Cardiac fibroblast (primary cell): Measurements from ENCODE around the gene LGALS3BP.
"Not testable (repeated sequence)": the region's sequence is repeated elsewhere in the genome, so short reads cannot be mapped to it uniquely, and the experiment has no call there.

Experiments used
- DNase-seq, 2 donors: peaks; one replicate each; pipeline versions ENCODE4 v3.0.0 to v3.0.0-alpha.2; 2010; ENCODE audit warnings: low read depth in 2 of 2
- H3K4me3 ChIP-seq, 2 donors: replicated peaks in 1 of 2; 1 replicate in 1 of 2; 2 replicates in 1 of 2; pipeline ENCODE4 v1.5.1; 2011; ENCODE audit warnings: low read depth in 2 of 2, low read length in 2 of 2, mild to moderate bottlenecking in 2 of 2, moderate library complexity in 1 of 2
- TF ChIP-seq, protein P1 (sequence below): IDR thresholded peaks from one replicate; pipeline ENCODE4 v1.5.1; 2011; ENCODE audit warnings: low read depth, mild to moderate bottlenecking, low read length, inconsistent platforms

LGALS3BP gene

DNA sequence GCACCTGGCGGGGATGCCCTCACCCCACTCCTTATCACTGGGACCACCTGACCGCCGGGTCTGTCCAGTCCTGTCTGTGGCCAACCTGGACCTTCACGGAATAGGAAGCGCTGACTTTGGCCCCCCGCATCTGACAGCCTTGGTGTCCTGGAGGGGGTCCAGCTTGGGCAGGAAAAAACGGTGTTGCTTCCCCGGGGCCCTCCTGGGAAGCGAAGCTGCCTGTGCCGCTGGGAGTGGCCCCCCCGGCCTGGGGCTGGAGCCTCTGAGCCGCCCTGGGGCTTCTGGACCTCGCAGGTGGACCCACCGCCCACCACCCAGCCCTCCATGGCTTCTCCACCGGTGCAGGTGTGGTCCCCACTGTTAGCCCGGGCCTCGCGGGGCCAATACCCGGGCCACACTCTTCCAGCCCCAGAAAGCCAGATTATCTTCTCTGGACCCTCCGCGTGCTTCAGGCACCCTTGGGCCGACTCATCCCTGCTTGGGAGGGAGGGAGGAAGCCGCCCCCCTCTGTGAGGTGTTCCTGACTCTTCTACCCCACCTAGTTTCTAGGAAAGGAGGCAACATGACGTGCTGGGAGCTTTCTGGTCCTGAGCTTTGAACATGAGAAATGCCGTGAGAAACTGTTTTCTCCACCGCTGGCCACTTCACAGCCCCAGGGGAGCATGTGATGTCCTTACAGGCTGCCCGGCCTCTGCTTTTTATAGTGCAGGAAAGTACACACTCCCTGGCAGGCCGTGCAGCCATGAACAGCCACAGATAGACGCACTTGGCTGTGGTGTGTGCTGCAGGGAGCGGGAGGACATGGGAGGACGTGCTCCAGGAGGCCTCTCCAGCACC, 45.4 kb upstream of the LGALS3BP start:
- TF ChIP-seq, protein P1, sequence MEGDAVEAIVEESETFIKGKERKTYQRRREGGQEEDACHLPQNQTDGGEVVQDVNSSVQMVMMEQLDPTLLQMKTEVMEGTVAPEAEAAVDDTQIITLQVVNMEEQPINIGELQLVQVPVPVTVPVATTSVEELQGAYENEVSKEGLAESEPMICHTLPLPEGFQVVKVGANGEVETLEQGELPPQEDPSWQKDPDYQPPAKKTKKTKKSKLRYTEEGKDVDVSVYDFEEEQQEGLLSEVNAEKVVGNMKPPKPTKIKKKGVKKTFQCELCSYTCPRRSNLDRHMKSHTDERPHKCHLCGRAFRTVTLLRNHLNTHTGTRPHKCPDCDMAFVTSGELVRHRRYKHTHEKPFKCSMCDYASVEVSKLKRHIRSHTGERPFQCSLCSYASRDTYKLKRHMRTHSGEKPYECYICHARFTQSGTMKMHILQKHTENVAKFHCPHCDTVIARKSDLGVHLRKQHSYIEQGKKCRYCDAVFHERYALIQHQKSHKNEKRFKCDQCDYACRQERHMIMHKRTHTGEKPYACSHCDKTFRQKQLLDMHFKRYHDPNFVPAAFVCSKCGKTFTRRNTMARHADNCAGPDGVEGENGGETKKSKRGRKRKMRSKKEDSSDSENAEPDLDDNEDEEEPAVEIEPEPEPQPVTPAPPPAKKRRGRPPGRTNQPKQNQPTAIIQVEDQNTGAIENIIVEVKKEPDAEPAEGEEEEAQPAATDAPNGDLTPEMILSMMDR = no peak
- DNase-seq = peak; percentile 50 to 59
- peak overlapping the region; percentile 75 to 86 for H3K4me3 ChIP-seq

- H3K4me3 ChIP-seq = peak within 1 kb of the TSS; percentile 75 to 86
- TF ChIP-seq, protein P1 = peak; percentile 4
- peak; percentile 55 to 88 for DNase-seq
Observed at GRCh38 chr17:79023886-79024771, 44.4 kb upstream of the LGALS3BP start, which contains the start of gene C1QTNF1. TSS of gene C1QTNF1 (plus strand) at chr17:79024169. CDS start at chr17:79043969, 19,800 bp downstream.

DNA sequence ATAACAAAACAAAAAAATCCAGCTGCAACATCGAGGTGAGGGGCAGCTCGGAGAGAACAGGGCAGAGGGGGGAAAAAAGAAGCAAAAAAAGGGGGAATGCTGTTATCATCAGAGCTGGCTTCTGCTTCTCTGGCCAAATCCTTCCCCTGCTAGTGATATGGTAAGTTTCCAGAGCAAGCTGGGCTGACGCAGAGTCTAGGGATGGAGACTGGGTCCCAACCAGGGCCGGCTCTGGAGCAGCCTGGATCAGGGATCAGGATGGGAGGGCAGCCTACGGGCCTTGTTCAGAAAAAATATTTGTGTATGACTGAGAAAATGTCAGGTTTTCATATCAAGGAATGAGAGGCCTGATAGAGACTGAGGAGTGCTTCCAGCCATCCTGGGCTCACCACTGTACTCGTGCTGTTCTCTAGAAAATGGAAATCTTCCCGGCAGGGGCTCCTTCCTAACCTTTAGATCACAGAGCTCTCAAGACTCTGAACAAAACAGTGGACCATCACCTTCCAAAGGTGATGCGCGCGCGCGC, 43.5 kb upstream of the LGALS3BP start:
- TF ChIP-seq, protein P1 = no peak
- peak overlapping the region; percentile 75 to 86 for H3K4me3 ChIP-seq
- DNase-seq = peak in 1 of 2 donors; percentile 80

DNA sequence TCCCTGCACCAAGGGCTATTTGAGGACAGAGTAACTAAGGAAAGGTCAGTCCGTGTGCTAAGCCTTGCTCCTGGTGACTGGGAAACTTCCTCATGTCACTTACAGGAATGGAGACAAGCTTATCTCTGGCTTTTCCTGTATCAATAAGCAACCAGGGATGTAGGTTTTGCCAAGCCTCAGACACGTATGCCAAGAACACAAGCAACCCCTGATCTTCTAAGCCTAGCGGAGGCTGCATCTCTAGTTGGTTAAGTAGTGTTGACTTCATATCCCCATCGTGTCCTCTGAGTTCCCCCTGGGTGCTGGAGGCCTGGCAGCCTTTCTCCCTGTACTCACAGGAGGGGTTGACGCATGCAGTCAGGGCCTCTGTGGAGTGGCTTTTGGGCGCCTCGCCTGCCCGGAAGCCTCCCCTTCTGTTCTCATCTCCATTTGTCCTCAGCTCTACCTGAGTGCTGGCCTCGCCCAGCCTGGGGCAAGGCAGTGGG, 42.8 kb upstream of the LGALS3BP start:
- TF ChIP-seq, protein P1 = no peak
- DNase-seq = peak; percentile 47 to 100

GRCh38 chr17:79021929-79022328, 42.2 kb upstream of the LGALS3BP start:
- not testable (repeated sequence) for DNase-seq, H3K4me3 ChIP-seq

More for the DNA sequence above, 42.8 kb upstream of the LGALS3BP start:
- H3K4me3 ChIP-seq = peak overlapping the region in 1 of 2 donors; percentile 86

- TF ChIP-seq, protein P1 = no peak
- peak in 1 of 2 donors; percentile 80 for DNase-seq
- no peak overlapping the region for H3K4me3 ChIP-seq
Observed at GRCh38 chr17:79020631-79021301, 41.0 kb upstream of the LGALS3BP start.
